ENCODE results near the gene DFFB. TPM values are rescaled to one million over a fixed set of nuclear protein-coding genes. Genes with fewer than 3 reads are reported as not detected.

The DFFB gene
- total and polyA plus RNA-seq, 10 donors: 6.3 to 13.8 (median 10.3) TPM

- Histone ChIP-seq H3K4me1 (peaks cover 0 to 10% (median 0%) of the 10 kb centered on the region in 6 donors), H3K36me3 (peaks cover 2 to 85% (median 54%) of the 10 kb centered on the region in 6 donors), H3K27ac (peak overlapping the region in 3 of 8 donors; percentile 37 to 65 (median 51)), H3K9me3 (peaks cover 0 to 14% (median 11%) of the 10 kb centered on the region in 8 donors), H3K4me3 (no peak overlapping the region), H3K27me3 (replicated peaks in 1 of 7) (no peaks in the 10 kb centered on the region)
- intact Hi-C loops (cut with DNase I; ENCODE audit: low total_unique reads): no loop called here
- DNase-seq: peak; percentile 72
- TF ChIP-seq POLR2A (IDR thresholded peaks at IDR 0.05) (no peak), CTCF (IDR thresholded peaks at IDR 0.05 in 8 of 11, conservative IDR thresholded peaks at IDR 0.05 in 3 of 11) (no peak), POLR2AphosphoS5 (IDR thresholded peaks at IDR 0.05) (no peak)
- 92 to 96% (median 93%) methylated on average over 18 of the region's 18 CpGs for WGBS, 5 donors
These were observed 26.1 kb downstream of the DFFB start for GRCh38 chr1:3883194-3883925.

GRCh38 chr1:3884966-3885365 lies 27.7 kb downstream of the DFFB start:
- intact Hi-C loops (cut with DNase I; ENCODE audit: low total_unique reads): no loop called here
- no peaks in the 10 kb centered on the region for H3K9me3 ChIP-seq
- no peaks in the 10 kb centered on the region for H3K27me3 ChIP-seq (replicated peaks in 1 of 7)
- WGBS, 5 donors: 93 to 95% (median 95%) methylated on average over 13 of the region's 13 CpGs
- no peak for TF ChIP-seq POLR2AphosphoS5 (IDR thresholded peaks at IDR 0.05)
- no peak for TF ChIP-seq CTCF (IDR thresholded peaks at IDR 0.05 in 8 of 11, conservative IDR thresholded peaks at IDR 0.05 in 3 of 11)
- no peak for TF ChIP-seq POLR2A (IDR thresholded peaks at IDR 0.05)
- DNase-seq: peak; percentile 46
- no peak overlapping the region for H3K27ac ChIP-seq
- peaks cover 2 to 85% (median 59%) of the 10 kb centered on the region in 6 donors for H3K36me3 ChIP-seq
- H3K4me1 ChIP-seq: peaks cover 0 to 19% (median 3%) of the 10 kb centered on the region in 6 donors
- H3K4me3 ChIP-seq: no peak overlapping the region

- TF ChIP-seq POLR2A (IDR thresholded peaks at IDR 0.05): no peak
- no peak for TF ChIP-seq CTCF (IDR thresholded peaks at IDR 0.05 in 8 of 11, conservative IDR thresholded peaks at IDR 0.05 in 3 of 11)
- TF ChIP-seq POLR2AphosphoS5 (IDR thresholded peaks at IDR 0.05): no peak
- Histone ChIP-seq H3K27me3 (replicated peaks in 1 of 7) (no peaks in the 10 kb centered on the region), H3K4me3 (no peak overlapping the region), H3K27ac (no peak overlapping the region), H3K36me3 (peaks cover 2 to 85% (median 61%) of the 10 kb centered on the region in 6 donors), H3K4me1 (peaks cover 0 to 26% (median 9%) of the 10 kb centered on the region in 6 donors), H3K9me3 (no peaks in the 10 kb centered on the region)
- peak; percentile 32 for DNase-seq
- intact Hi-C loops (cut with DNase I; ENCODE audit: low total_unique reads): no loop called here
- 91 to 98% (median 96%) methylated on average over 7 of the region's 7 CpGs for WGBS, 5 donors
These were observed 28.3 kb downstream of the DFFB start for GRCh38 chr1:3885611-3886010.

- H3K27ac ChIP-seq: no peak overlapping the region
- intact Hi-C loops (cut with DNase I; ENCODE audit: low total_unique reads): no loop called here
- no peaks in the 10 kb centered on the region for H3K9me3 ChIP-seq
- H3K36me3 ChIP-seq: peaks cover 2 to 85% (median 63%) of the 10 kb centered on the region in 6 donors
- peak; percentile 56 for DNase-seq
- WGBS, 5 donors: 84 to 94% (median 91%) methylated on average over 15 of the region's 15 CpGs
- H3K27me3 ChIP-seq (replicated peaks in 1 of 7): no peaks in the 10 kb centered on the region
- H3K4me3 ChIP-seq: no peak overlapping the region
- peak in 1 of 3 donors; percentile 35 for TF ChIP-seq POLR2AphosphoS5 (IDR thresholded peaks at IDR 0.05)
- TF ChIP-seq POLR2A (IDR thresholded peaks at IDR 0.05): no peak
- TF ChIP-seq CTCF (IDR thresholded peaks at IDR 0.05 in 8 of 11, conservative IDR thresholded peaks at IDR 0.05 in 3 of 11): no peak
- peaks cover 0 to 26% (median 14%) of the 10 kb centered on the region in 6 donors for H3K4me1 ChIP-seq
These were observed 28.9 kb downstream of the DFFB start for GRCh38 chr1:3886106-3886670.
